Activated T-cell treated with anti-CD3 and anti-CD28 coated beads, Interleukin-2, amount 50 U/mL, for 24 hours (primary cell): ENCODE results near the gene CATSPERB.
A peak's percentile ranks its signal among the peaks of the same experiment; 100 is the strongest.
"Not testable (repeated sequence)": the region's sequence is repeated elsewhere in the genome, so short reads cannot be mapped to it uniquely, and the experiment has no call there.

ENCODE experiments used
- DNase-seq: peaks from one replicate; pipeline ENCODE4 v3.0.0-alpha.2; 2020
- H3K27ac Mint-ChIP-seq: 2 replicates; pipeline ENCODE4 v1.8.0; 2020; ENCODE audit warnings: mild to moderate bottlenecking, mixed read lengths
- H3K27me3 Mint-ChIP-seq: 2 replicates; pipeline ENCODE4 v1.8.0; 2020; ENCODE audit warnings: mixed read lengths
- H3K36me3 Mint-ChIP-seq: 2 replicates; pipeline ENCODE4 v1.8.0; 2020; ENCODE audit warnings: low read depth, mixed read lengths
- H3K4me1 Mint-ChIP-seq: 2 replicates; pipeline ENCODE4 v1.8.0; 2020; ENCODE audit warnings: low read depth, mixed read lengths
- H3K4me3 Mint-ChIP-seq: 2 replicates; pipeline ENCODE4 v1.8.0; 2020; ENCODE audit warnings: mild to moderate bottlenecking, moderate library complexity, mixed read lengths
- H3K9me3 Mint-ChIP-seq: 2 replicates; pipeline ENCODE4 v1.8.0; 2020; ENCODE audit warnings: mixed read lengths

The CATSPERB gene

GRCh38 chr14:91669867-91670266 is 62.0 kb downstream of the CATSPERB start:
- Mint-ChIP-seq H3K4me3 (no peak overlapping the region), H3K36me3 (peaks cover 3% of the 10 kb centered on the region), H3K27ac (no peak overlapping the region), H3K9me3 (no peaks in the 10 kb centered on the region), H3K27me3 (no peaks in the 10 kb centered on the region), H3K4me1 (no peaks in the 10 kb centered on the region)
- no peak for DNase-seq

GRCh38 chr14:91667101-91667500 is 64.8 kb downstream of the CATSPERB start:
- not testable (repeated sequence) for H3K4me1 Mint-ChIP-seq, H3K27ac Mint-ChIP-seq, H3K9me3 Mint-ChIP-seq, H3K27me3 Mint-ChIP-seq, H3K4me3 Mint-ChIP-seq, H3K36me3 Mint-ChIP-seq, DNase-seq

GRCh38 chr14:91660790-91661189 is 71.1 kb downstream of the CATSPERB start:
- H3K27me3 Mint-ChIP-seq, result no peaks in the 10 kb centered on the region
- no peak overlapping the region for H3K27ac Mint-ChIP-seq
- no peak overlapping the region for H3K4me3 Mint-ChIP-seq
- no peak for DNase-seq
- H3K4me1 Mint-ChIP-seq, result no peaks in the 10 kb centered on the region
- H3K36me3 Mint-ChIP-seq, result no peaks in the 10 kb centered on the region
- H3K9me3 Mint-ChIP-seq, result no peaks in the 10 kb centered on the region

- no peaks in the 10 kb centered on the region for H3K36me3 Mint-ChIP-seq
- H3K27ac Mint-ChIP-seq, result no peak overlapping the region
- H3K4me1 Mint-ChIP-seq, result no peaks in the 10 kb centered on the region
- DNase-seq, result no peak
- no peak overlapping the region for H3K4me3 Mint-ChIP-seq
- no peaks in the 10 kb centered on the region for H3K9me3 Mint-ChIP-seq
- H3K27me3 Mint-ChIP-seq, result no peaks in the 10 kb centered on the region
Measured at GRCh38 chr14:91654836-91655235, 77.0 kb downstream of the CATSPERB start.

GRCh38 chr14:91653451-91653850 is 78.4 kb downstream of the CATSPERB start:
- no peaks in the 10 kb centered on the region for H3K36me3 Mint-ChIP-seq
- H3K27ac Mint-ChIP-seq, result no peak overlapping the region
- no peak for DNase-seq
- no peaks in the 10 kb centered on the region for H3K27me3 Mint-ChIP-seq
- H3K4me3 Mint-ChIP-seq, result no peak overlapping the region
- H3K9me3 Mint-ChIP-seq, result no peaks in the 10 kb centered on the region
- H3K4me1 Mint-ChIP-seq, result no peaks in the 10 kb centered on the region

- no peak overlapping the region for H3K27ac Mint-ChIP-seq
- peaks cover 4% of the 10 kb centered on the region for H3K9me3 Mint-ChIP-seq
- H3K4me3 Mint-ChIP-seq, result no peak overlapping the region
- no peaks in the 10 kb centered on the region for H3K4me1 Mint-ChIP-seq
- H3K27me3 Mint-ChIP-seq, result peaks cover 3% of the 10 kb centered on the region
- DNase-seq, result no peak
- H3K36me3 Mint-ChIP-seq, result no peaks in the 10 kb centered on the region
Measured at GRCh38 chr14:91649930-91650329, 82.0 kb downstream of the CATSPERB start.

GRCh38 chr14:91647856-91648255 is 84.0 kb downstream of the CATSPERB start:
- DNase-seq, result no peak
- no peak overlapping the region for H3K27ac Mint-ChIP-seq
- H3K27me3 Mint-ChIP-seq, result peaks cover 3% of the 10 kb centered on the region
- no peak overlapping the region for H3K4me3 Mint-ChIP-seq
- H3K36me3 Mint-ChIP-seq, result no peaks in the 10 kb centered on the region
- H3K9me3 Mint-ChIP-seq, result peaks cover 4% of the 10 kb centered on the region
- H3K4me1 Mint-ChIP-seq, result no peaks in the 10 kb centered on the region

GRCh38 chr14:91636604-91637003 is 95.3 kb downstream of the CATSPERB start:
- H3K27ac Mint-ChIP-seq, result no peak overlapping the region
- no peak for DNase-seq
- no peaks in the 10 kb centered on the region for H3K27me3 Mint-ChIP-seq
- H3K4me1 Mint-ChIP-seq, result no peaks in the 10 kb centered on the region
- H3K9me3 Mint-ChIP-seq, result no peaks in the 10 kb centered on the region
- H3K36me3 Mint-ChIP-seq, result no peaks in the 10 kb centered on the region
- H3K4me3 Mint-ChIP-seq, result no peak overlapping the region

GRCh38 chr14:91624757-91625156 is 107.1 kb downstream of the CATSPERB start:
- no peaks in the 10 kb centered on the region for H3K36me3 Mint-ChIP-seq
- no peak overlapping the region for H3K27ac Mint-ChIP-seq
- no peaks in the 10 kb centered on the region for H3K27me3 Mint-ChIP-seq
- no peak overlapping the region for H3K4me3 Mint-ChIP-seq
- DNase-seq, result no peak
- H3K4me1 Mint-ChIP-seq, result no peaks in the 10 kb centered on the region
- H3K9me3 Mint-ChIP-seq, result no peaks in the 10 kb centered on the region

- Mint-ChIP-seq H3K27ac (peak overlapping the region; percentile 59), H3K27me3 (no peaks in the 10 kb centered on the region), H3K36me3 (no peaks in the 10 kb centered on the region), H3K9me3 (no peaks in the 10 kb centered on the region), H3K4me3 (no peak overlapping the region), H3K4me1 (peaks cover 5% of the 10 kb centered on the region)
- DNase-seq, result no peak
Measured at GRCh38 chr14:91614187-91614586, 117.7 kb downstream of the CATSPERB start.

- no peaks in the 10 kb centered on the region for H3K36me3 Mint-ChIP-seq
- peaks cover 5% of the 10 kb centered on the region for H3K4me1 Mint-ChIP-seq
- no peak for DNase-seq
- peak overlapping the region; percentile 59 for H3K27ac Mint-ChIP-seq
- no peaks in the 10 kb centered on the region for H3K9me3 Mint-ChIP-seq
- H3K4me3 Mint-ChIP-seq, result no peak overlapping the region
- H3K27me3 Mint-ChIP-seq, result no peaks in the 10 kb centered on the region
Measured at GRCh38 chr14:91613459-91614112, 118.3 kb downstream of the CATSPERB start.

GRCh38 chr14:91611528-91611927 is 120.4 kb downstream of the CATSPERB start:
- H3K27me3 Mint-ChIP-seq, result no peaks in the 10 kb centered on the region
- DNase-seq, result no peak
- H3K36me3 Mint-ChIP-seq, result no peaks in the 10 kb centered on the region
- peaks cover 7% of the 10 kb centered on the region for H3K4me1 Mint-ChIP-seq
- H3K27ac Mint-ChIP-seq, result no peak overlapping the region
- no peaks in the 10 kb centered on the region for H3K9me3 Mint-ChIP-seq
- H3K4me3 Mint-ChIP-seq, result no peak overlapping the region

GRCh38 chr14:91609161-91609560 is 122.7 kb downstream of the CATSPERB start:
- H3K4me1 Mint-ChIP-seq, result peaks cover 5% of the 10 kb centered on the region

GRCh38 chr14:91607322-91608047 is 124.4 kb downstream of the CATSPERB start:
- Mint-ChIP-seq H3K27ac (no peak overlapping the region), H3K36me3 (no peaks in the 10 kb centered on the region), H3K4me1 (peaks cover 1% of the 10 kb centered on the region), H3K9me3 (no peaks in the 10 kb centered on the region), H3K4me3 (no peak overlapping the region), H3K27me3 (no peaks in the 10 kb centered on the region)
- DNase-seq, result no peak

More at GRCh38 chr14:91609161-91609560, 122.7 kb downstream of the CATSPERB start:
- H3K27me3 Mint-ChIP-seq, result no peaks in the 10 kb centered on the region
- no peak for DNase-seq
- H3K4me3 Mint-ChIP-seq, result no peak overlapping the region
- no peaks in the 10 kb centered on the region for H3K9me3 Mint-ChIP-seq
- H3K36me3 Mint-ChIP-seq, result no peaks in the 10 kb centered on the region
- H3K27ac Mint-ChIP-seq, result no peak overlapping the region

GRCh38 chr14:91606851-91607250 is 125.0 kb downstream of the CATSPERB start:
- H3K27ac Mint-ChIP-seq, result no peak overlapping the region
- H3K27me3 Mint-ChIP-seq, result no peaks in the 10 kb centered on the region
- peaks cover 1% of the 10 kb centered on the region for H3K4me1 Mint-ChIP-seq
- no peaks in the 10 kb centered on the region for H3K36me3 Mint-ChIP-seq
- DNase-seq, result no peak
- no peaks in the 10 kb centered on the region for H3K9me3 Mint-ChIP-seq
- H3K4me3 Mint-ChIP-seq, result no peak overlapping the region
